NCI-H524 treated with DMSO at 0.1 percent for 48 hours (cell line): ENCODE results near the gene NLRC3.
"Not testable (repeated sequence)": the region's sequence is repeated elsewhere in the genome, so short reads cannot be mapped to it uniquely, and the experiment has no call there.

ENCODE experiments used
- DNase-seq: peaks from one replicate; lab custom pipeline; 2025; lab: John Stamatoyannopoulos, UW

Gene NLRC3

DNA sequence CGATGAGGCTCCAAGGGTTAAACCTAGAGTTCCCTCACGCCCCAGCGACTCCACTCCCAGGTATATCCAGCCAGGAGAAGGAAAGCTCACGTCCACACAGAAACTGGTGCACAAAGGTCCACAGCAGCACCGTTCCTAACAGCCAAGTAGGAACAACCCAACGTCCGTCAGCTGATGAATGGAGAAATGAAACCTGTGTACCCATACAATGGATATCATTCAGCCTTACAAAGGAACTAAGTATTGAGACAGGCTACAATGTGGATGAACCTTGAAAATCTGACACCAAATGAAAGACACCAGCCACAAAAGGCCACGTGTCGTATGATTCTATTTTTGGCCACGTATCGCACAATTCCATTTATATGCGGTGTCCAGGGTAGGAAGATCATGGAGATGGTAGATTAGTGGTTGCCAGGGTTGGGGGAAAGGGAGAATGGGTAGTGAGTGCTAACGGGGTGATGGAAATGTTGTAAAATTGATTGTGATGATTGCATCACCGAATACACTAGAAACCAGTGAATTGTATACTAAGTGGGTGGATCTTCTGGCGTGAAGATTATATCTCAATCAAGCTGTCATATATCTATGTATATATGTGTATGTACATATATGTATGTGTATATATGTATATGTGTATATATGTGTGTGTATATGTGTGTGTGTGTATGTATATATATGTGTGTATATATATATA lies 30.1 kb downstream of the NLRC3 start:
- no peak for DNase-seq

DNA sequence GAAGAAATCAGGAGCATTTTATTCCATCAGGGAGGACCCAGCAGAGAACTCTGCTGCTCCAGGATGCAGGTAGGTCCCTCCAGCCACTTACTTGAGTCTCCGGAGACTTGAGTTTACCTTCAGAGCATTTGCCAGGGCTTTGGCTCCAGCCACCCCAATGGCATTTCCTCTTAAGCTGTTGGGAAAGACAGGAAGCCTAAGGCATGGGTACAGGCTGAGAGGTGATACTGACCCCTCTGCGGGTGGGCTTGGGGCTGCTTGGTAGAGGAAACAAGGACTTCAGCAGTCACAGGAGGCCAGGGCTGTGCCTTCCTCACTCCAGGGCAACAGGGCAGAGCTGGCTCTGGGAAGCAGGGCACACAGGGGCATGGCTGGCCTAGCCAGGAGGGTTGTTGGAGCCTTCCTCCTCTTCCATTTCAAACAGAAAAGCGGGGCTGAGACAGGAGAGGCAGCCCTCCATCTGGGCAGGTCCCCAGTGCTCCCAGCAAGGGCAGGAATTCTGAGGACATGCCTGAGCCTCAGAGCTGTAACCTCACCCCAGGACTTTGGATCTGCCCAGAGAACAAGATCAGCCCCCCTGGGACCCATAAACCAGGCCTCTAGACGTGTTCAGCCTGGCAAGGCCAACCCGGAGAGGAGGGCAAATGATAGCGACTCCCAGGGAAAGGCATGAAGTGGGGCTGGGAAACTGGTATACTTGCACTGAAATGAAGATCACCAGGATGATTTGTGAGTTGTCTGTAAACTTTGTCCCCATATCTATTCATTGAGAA lies 34.4 kb downstream of the NLRC3 start:
- no peak for DNase-seq

DNA sequence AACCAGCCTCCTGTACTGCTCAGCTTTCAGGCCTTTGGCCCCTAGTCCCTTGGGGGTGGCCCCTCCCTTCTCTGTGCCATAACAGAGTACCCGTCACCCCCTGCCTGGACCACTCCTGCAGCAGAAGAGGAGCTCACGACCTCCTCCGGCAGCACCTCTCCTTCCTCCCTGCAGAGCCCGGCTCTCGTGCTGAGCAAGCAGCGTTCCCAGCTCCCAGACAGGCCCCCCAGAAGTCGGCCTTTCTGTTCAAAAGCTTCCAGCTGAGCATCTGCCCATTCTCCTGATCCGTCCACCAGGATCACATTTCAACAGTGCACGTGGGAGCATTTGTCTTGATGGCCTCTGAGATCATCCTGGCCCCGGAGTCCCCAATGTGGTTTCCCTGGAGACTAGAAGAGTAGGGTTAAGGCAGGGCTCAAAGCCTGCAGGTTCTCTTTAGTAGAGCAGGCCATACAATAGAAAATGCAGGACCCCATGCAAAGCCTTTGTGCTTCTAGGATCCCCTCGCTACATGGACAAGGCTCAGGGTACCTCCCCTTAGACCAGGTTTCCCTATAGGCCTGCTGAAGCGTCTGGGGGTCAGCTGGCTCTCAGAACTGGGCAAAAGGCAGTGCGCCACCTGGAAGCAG lies 35.6 kb downstream of the NLRC3 start:
- DNase-seq: no peak

DNA sequence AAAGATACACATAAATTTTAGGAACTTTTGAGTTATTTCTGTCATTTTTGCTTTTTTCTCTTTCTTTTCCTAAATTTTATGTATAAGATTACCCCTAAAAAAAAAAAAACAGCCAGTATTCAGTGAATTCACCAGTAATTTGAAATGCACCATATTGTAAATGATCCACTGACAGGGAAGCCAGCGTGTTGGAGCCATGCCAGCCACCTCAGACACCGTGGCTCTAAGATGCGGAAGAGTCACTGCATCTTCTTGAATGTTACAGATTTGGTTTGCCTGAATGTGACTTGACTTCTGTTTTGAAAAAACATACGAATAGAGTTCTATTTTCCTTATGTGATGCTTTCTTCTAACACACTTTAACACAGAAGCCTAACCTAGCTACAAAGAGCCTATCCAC lies 39.0 kb downstream of the NLRC3 start:
- no peak for DNase-seq

DNA sequence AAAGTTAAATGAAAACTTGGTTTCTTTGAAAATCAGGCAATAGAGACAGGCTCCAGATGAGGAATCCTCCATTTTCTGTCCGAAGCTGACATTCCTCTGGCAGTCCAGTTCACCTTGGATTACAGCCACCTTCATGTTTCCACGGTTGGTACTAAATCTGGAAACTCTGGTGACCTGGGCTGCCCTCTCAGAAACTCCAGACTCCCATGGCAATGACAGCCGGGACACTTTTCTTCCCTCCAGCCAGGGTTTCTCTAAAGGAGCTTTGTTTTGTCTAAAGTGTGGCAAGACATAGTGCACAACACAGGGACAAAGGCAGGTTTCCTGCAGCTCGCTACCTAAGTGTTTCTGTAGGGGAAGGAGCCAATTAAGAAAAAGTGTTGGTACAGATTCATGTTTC lies 40.4 kb downstream of the NLRC3 start:
- DNase-seq: no peak

DNA sequence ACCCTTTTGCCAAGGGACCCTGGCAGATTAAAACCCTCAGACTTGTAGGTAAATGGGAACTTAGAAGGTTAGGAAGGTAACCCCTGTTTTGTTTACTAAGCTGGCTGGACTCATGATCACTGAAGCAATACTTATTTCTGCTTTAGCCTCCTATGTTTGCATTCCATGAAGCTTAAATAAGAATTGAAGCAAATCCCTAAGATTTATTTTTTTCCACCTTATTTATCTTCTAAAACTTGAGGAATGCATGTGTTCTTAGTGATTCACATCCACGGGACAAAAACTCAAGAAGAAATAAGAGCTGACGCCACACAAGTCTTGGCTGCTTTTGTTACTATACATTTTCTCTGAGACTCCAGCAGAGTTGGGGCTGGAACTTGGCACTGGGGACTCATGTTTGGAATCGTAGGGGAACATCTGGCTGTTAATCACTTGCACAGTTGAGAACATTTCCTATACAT lies 40.9 kb downstream of the NLRC3 start:
- no peak for DNase-seq

DNA sequence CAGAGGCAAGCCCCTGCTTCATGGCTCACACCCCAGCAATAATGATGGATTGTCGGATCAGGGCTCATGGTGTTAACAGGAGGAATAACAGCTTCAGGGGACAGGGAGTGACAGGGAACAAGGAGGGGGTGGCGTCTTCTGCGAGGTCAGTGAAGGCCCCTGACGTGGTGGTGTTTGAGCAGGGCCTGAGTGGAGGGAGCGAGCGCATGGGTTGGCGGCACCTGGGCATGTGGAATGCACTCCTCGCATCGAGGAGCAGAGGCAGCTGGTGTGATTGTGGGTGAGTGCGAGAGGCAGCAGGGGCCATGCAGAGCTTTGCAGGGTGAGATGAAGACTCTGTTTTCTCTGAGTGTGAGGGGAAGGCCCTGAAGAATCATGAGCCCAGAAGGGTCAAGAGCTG lies 43.1 kb downstream of the NLRC3 start:
- no peak for DNase-seq

DNA sequence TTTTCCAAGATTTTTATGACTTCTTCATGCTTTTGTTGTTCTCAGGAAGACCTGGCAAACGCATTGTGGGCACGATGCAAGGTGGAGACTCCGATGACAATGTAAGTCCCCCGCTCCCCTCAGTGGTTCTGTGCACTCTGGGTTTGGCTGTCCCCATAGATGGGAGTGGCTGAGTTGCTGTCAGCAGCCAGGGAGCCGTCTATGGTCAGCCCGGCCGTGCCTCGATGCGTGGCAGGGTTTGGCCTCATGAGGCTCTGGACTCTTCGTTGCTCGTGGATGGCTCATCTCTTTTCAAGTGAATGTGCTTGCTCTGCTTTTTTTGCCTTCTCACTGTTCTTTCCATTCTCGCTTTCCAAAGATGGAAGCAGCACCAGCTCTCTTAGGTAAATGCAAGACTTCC lies 44.5 kb downstream of the NLRC3 start:
- no peak for DNase-seq

DNA sequence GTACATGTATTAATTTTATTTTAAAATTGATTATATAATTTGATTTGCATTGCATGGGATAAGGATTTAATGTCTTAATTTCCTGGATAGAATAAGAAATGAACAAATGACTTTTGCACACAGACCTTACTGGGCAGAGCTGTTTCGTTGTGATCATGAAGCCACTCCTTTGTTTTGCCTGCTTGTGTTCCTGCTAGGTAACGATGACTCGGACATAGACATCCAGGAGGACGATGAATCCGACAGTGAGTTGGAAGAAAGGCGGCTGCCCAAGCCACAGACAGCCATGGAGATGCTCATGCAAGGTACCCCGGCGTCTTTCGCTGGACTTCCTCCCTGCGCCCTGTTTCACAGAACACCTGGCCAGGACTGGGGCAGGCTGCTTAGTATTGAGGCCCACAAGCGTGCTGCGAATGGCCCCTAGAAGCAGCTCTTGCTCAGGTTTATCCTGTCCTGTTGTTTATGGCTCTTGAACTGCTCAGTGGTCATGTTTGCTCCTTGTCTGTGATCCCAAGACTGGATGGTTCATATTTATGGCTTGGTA lies 46.8 kb downstream of the NLRC3 start:
- DNase-seq: no peak

DNA sequence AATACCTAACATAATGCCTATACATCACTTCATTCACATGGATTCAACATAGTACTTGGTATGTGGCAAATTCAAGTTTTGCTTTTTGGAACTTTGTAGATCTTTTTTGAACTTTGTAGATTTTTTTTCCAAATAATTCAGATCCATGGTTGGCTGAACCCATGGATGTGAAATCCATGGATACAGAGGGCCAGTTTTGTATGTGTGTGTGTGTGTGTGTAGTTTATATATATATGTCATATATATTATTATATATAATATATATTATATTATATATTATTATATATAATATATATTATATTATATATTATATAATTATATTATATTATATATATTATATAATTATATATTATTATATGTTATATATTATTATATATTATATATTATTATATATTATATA lies 48.0 kb downstream of the NLRC3 start:
- no peak for DNase-seq

DNA sequence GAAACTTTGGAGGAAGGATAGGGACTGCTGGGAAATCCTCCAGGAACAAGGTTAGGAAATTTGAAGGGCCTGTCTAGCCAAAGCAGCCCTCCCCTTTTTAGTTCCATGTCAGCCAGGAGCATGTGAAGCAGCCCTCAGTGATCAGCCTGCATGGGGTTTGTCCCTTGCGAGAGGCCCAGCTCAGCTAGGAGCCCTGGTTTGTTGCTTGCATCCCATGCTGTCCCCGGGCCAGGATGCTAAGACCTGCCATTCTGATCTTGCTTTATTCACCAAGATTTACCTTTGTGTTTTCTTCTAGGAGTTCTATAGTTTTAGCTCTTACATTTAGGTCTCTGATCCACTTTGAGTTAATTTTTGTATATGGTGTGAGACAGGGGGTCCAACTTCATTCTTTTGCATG lies 48.8 kb downstream of the NLRC3 start:
- DNase-seq: no peak

DNA sequence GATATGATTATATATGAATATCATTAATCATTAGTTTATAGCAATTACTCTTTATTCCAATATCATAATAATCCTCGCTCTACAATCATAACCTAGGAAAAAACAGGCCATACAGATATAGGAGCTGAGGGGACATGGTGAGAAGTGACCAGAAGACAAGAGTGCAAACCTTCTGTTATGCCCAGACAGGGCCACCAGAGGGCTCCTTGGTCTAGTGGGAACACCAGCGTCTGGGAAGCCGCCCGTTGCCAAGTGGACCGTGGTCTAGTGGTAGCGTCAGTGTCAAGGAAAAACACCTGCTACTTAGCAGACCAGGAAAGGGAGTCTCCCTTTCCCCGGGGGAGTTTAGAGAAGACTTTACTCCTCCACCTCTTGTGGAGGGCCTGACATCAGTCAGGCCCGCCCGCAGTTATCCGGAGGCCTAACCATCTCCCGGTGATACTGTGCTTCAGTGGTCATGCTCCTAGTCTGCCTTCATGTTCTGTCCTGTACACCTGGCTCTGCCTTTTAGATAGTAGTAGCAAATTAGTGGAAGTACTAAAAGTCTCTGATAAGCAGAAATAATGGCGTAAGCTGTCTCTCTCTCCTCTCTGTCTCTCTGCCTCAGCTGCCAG lies 49.9 kb downstream of the NLRC3 start:
- not testable (repeated sequence) for DNase-seq

DNA sequence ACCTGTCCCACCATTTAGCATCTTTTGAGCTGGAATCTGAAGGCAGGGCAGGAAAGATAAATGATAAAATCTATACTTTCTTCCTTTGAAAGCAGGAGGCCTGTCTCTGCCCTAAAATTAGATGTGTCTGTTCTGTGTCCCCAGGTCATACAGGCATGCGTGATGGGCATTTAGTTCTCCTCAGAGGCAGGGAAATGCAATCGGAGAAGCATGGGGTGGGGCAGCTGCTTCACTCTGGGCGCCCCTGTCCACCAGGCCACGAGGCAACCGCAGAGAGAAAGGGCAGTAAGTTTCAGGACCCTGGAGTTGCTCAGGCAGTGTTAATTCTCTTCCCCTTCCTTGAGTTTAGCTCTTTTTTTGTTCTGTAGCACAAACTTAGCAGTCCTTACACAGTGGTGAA lies 51.3 kb downstream of the NLRC3 start:
- DNase-seq: no peak

DNA sequence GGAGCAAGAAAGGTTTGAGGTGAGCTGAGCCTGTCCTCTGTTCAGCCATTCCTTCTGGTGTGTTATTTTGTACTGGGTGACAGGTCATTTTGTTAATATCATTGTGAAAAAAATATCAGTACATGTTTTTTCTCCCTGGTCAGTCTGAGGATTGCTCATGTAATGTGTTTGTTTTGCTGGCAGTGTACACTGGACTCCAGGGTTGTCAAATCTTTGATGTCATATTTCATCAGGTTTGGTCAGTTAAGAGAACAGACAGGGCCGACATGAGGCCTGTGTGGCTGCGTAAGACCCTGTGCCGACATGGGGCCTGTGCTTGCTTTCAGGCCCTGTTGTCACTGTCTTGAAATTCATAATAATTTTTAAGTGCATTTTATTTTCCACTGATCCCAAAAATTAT lies 53.9 kb downstream of the NLRC3 start:
- no peak for DNase-seq

DNA sequence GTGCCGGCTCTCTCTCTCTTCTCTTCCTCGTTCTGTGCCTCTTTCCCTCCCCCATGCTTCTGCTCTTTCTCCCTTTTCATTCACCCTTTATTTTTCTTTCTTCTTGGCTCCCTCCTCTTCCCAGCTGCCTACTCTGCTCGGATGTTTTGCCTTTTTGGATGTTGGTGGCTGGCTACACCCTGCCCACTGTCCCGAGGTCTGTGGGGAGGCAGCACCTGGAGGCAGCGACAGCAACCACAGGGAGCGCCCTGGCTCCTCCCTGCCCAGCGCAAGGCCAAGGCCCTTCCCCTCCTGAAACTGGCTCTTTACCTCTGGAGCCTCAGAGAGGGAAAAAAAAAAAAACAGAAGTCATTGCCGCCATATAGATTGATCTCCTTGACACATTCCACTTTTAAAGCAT lies 56.4 kb downstream of the NLRC3 start:
- DNase-seq: no peak

DNA sequence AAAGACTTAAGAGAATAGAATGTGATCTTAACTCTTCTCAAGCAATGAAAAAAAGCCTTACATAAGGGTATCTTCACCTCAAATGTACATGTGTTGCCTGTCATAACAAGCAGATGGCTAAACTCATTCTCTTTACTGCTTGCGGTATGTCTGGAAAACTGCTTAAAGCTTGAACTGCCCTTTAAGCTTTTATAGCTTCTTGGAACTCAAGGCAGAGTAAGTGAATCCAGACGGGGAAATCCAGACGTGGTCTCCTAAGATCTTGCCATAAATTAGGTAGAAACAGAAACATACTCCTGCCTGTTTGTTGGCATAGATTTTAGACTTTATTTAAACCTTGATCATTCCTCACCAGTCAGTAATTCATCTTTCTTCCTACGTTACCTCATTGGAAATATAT lies 56.8 kb downstream of the NLRC3 start:
- DNase-seq: no peak

DNA sequence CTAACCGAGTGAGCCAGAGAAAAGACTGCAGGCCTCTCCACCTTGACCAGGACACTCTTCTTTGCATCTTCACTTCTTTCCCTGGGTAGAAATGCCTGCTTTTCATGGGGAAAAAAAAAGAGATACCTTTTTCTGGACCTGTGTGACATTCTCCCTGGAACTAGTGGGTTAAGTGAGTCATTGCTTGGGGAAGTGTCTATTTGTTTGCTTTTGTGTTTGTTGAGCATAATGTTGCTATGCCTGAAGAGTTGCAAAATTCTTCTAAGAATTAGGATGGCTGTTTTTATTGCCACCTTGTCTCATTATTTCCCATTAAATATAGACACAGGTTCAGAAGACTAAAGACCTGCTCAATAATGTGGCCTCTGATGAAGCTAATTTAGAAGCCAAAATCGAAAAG lies 57.6 kb downstream of the NLRC3 start:
- DNase-seq: no peak

DNA sequence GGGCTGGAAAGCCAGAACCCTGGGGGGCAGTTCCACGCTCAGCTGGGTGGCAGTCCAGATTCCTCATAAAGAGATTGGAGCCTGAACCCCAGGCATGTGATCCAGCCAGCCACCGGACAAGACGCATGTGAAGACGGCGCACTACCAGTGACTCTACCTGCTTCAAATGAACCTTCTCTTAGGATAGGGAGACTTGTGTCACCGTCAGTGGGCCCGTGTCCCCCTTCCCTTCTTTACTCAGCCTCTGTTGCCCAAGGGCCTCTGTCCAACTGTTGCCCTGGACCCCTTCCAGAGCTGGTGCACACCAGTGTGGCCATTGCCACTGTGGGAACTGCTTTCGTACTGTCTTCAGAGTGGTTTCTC lies 58.2 kb downstream of the NLRC3 start:
- DNase-seq: no peak

DNA sequence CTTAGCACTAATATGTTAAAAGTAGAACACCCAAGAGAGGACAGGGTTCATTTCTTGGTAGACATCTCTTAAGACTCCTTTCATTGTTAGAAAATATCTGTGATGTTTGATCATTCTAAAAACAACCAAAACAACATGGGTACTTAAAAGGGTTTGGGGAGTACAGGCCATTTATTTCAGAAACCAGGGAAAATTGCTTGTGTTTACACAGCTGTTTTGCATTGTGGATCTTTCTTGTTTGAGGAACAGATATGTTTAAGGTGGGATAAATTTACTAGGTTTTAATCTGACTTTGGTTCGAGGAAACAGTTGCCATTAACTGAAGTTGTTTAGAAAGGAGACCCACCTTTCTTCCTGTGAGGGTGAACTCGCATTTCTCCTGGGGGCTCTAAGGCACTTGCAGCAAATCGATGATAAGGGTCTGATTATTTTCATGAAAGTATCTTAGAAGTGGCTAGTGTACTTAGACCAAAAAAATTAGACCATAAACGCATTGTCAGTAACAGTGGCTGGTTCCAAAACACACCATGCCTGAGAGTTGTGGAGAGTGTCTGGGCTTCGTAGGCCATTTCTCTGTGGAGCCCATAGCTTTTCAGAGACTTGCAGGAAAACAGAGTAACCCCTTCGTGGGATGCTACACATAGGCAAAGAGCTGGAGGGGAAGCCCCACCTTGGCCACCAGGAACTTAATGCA lies 58.8 kb downstream of the NLRC3 start:
- no peak for DNase-seq

DNA sequence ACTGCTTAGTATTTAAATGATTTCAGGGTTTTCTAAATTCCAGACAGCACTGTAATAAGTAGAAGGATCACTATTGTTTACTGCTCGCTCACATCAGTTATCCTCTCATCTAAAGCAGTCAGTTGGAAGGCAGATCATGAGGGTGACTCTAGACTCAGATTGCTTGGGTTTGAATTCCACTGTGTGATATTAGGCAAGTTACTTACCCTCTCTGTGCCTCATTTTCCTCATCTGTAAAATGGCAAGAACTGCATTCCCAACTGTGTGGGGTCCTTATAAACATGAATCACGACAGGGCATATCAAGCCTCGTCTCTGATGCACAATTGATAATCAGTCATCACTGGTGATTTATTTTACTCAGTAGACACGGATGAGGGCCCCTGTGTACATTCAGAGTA lies 61.3 kb downstream of the NLRC3 start:
- no peak for DNase-seq

DNA sequence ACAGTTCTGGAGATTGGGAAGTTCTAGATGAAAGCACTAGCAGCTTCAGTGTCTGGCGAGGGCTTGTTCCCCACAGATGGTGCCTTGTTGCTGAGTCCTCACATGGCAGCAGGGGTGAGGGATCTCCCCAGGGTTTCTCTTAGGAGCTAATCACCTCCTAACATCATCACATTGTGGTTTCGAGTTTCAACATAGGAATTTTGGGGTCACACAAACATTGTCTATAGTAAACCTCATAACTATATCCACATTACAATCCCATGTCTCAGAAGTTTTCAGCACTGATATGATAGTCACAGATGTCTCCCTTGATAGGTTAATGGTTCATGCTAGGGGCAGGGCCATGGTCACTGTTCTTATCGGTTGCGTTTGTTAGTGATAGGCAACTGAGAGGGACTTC lies 62.6 kb downstream of the NLRC3 start:
- no peak for DNase-seq
